ENCODE measurements around the gene NCKAP5. TPM values are rescaled to one million over a fixed set of nuclear protein-coding genes. Genes with fewer than 3 reads are reported as not detected.

Gene NCKAP5
- polyA plus RNA-seq, 3 donors, result not detected

DNA sequence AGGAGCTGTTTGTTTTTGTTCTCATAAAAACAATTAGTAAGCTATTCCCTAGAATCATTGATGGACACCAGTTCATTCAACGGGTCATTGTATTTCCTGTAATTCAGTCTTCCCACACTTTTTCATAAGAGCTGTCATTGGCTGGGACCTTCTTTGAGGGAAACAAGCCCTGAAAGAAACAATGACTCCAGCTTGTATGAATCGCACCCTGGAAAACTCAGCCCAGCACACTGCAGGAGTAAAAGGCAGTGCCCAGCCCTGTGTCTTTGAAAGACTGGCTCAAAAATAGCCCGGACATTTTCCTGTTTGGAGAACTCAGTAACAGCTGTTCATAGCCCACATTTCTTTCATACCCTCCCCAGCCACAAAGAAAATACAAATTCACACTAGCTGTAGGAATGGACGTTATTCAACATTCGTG, 81.5 kb downstream of the NCKAP5 start:
- Mint-ChIP-seq H3K27ac (no peak overlapping the region), H3K4me1 (no peaks in the 10 kb centered on the region), H3K36me3 (no peaks in the 10 kb centered on the region), H3K9me3 (peaks cover 0 to 10% (median 0%) of the 10 kb centered on the region in 7 donors), H3K4me3 (no peak overlapping the region), H3K27me3 (ENCODE audit: low read depth in 3 of 3) (no peaks in the 10 kb centered on the region)
- TF ChIP-seq, protein P1, sequence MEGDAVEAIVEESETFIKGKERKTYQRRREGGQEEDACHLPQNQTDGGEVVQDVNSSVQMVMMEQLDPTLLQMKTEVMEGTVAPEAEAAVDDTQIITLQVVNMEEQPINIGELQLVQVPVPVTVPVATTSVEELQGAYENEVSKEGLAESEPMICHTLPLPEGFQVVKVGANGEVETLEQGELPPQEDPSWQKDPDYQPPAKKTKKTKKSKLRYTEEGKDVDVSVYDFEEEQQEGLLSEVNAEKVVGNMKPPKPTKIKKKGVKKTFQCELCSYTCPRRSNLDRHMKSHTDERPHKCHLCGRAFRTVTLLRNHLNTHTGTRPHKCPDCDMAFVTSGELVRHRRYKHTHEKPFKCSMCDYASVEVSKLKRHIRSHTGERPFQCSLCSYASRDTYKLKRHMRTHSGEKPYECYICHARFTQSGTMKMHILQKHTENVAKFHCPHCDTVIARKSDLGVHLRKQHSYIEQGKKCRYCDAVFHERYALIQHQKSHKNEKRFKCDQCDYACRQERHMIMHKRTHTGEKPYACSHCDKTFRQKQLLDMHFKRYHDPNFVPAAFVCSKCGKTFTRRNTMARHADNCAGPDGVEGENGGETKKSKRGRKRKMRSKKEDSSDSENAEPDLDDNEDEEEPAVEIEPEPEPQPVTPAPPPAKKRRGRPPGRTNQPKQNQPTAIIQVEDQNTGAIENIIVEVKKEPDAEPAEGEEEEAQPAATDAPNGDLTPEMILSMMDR (IDR thresholded peaks at IDR 0.05), result no peak
- Histone ChIP-seq H4K20me1 (ENCODE audit: insufficient read depth, low read length) (no peaks in the 10 kb centered on the region), H3K9me3 (replicated peaks in 1 of 2; ENCODE audit: control insufficient read depth in 1 of 2, insufficient read depth in 1 of 2, low read length in 2 of 2) (no peaks in the 10 kb centered on the region), H3K4me3 (replicated peaks in 1 of 3; ENCODE audit: low read depth in 2 of 3, low read length in 3 of 3) (no peak overlapping the region), H3K9ac (ENCODE audit: insufficient read depth, low read length, poor library complexity, severe bottlenecking) (no peak overlapping the region), H3K4me2 (replicated peaks; ENCODE audit: extremely low read depth, low read length, poor library complexity, severe bottlenecking) (no peak overlapping the region), H3K27me3 (ENCODE audit: control insufficient read depth in 2 of 2, insufficient read depth in 2 of 2, low read length in 2 of 2) (no peaks in the 10 kb centered on the region), H3K4me1 (ENCODE audit: control insufficient read depth in 1 of 2, insufficient read depth in 2 of 2, low read length in 2 of 2) (no peaks in the 10 kb centered on the region), H2AFZ (ENCODE audit: insufficient read depth, low read depth, low read length, poor library complexity, severe bottlenecking) (no peak overlapping the region), H3K79me2 (ENCODE audit: insufficient read depth, low read length) (no peaks in the 10 kb centered on the region), H3K27ac (ENCODE audit: low read depth in 1 of 2, low read length in 2 of 2) (no peak overlapping the region), H3K36me3 (replicated peaks in 1 of 2; ENCODE audit: control insufficient read depth in 1 of 2, insufficient read depth in 2 of 2, low read length in 2 of 2) (no peaks in the 10 kb centered on the region)
- intact Hi-C loops (cut with micrococcal nuclease), result no loop called here
- WGBS (ENCODE audit: insufficient coverage), result 19% methylated on average over 4 of the region's 5 CpGs
- DNase-seq, result no peak

DNA sequence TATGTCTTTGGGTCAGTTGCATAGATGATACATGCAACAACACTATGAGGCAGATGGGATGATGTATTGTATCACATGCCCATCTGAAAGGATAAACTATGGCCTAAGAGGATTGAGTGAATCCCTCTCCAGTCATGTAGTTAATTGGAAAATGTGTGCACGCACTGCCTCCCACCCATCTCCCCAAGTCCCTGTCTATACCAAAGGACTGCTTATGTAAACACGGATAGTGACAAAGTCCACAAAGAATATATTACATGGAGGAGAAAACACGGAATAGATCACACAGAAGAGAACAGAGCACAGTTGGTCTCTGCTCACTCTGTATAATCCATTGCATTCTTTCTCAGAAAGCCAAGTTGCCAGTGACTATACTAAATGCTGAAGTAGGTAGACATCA, 82.4 kb downstream of the NCKAP5 start:
- H3K36me3 Mint-ChIP-seq, result no peaks in the 10 kb centered on the region

More for the DNA sequence above, 82.4 kb downstream of the NCKAP5 start:
- H3K4me3 Mint-ChIP-seq, result no peak overlapping the region
- Histone ChIP-seq H2AFZ (ENCODE audit: insufficient read depth, low read depth, low read length, poor library complexity, severe bottlenecking) (no peak overlapping the region), H3K79me2 (ENCODE audit: insufficient read depth, low read length) (no peaks in the 10 kb centered on the region), H3K36me3 (replicated peaks in 1 of 2; ENCODE audit: control insufficient read depth in 1 of 2, insufficient read depth in 2 of 2, low read length in 2 of 2) (no peaks in the 10 kb centered on the region), H3K9me3 (replicated peaks in 1 of 2; ENCODE audit: control insufficient read depth in 1 of 2, insufficient read depth in 1 of 2, low read length in 2 of 2) (no peaks in the 10 kb centered on the region), H3K4me1 (ENCODE audit: control insufficient read depth in 1 of 2, insufficient read depth in 2 of 2, low read length in 2 of 2) (no peaks in the 10 kb centered on the region), H3K27ac (ENCODE audit: low read depth in 1 of 2, low read length in 2 of 2) (no peak overlapping the region), H4K20me1 (ENCODE audit: insufficient read depth, low read length) (no peaks in the 10 kb centered on the region), H3K4me2 (replicated peaks; ENCODE audit: extremely low read depth, low read length, poor library complexity, severe bottlenecking) (no peak overlapping the region), H3K4me3 (replicated peaks in 1 of 3; ENCODE audit: low read depth in 2 of 3, low read length in 3 of 3) (no peak overlapping the region), H3K27me3 (ENCODE audit: control insufficient read depth in 2 of 2, insufficient read depth in 2 of 2, low read length in 2 of 2) (no peaks in the 10 kb centered on the region), H3K9ac (ENCODE audit: insufficient read depth, low read length, poor library complexity, severe bottlenecking) (no peak overlapping the region)
- intact Hi-C loops (cut with micrococcal nuclease), result no loop called here
- WGBS (ENCODE audit: insufficient coverage), result no CpG with 5 or more reads among the region's 3 CpGs
- no peak for DNase-seq
- TF ChIP-seq, protein P1 (IDR thresholded peaks at IDR 0.05), result no peak
- peaks cover 0 to 9% (median 0%) of the 10 kb centered on the region in 7 donors for H3K9me3 Mint-ChIP-seq
- H3K27ac Mint-ChIP-seq, result no peak overlapping the region
- no peaks in the 10 kb centered on the region for H3K27me3 Mint-ChIP-seq (ENCODE audit: low read depth in 3 of 3)
- no peaks in the 10 kb centered on the region for H3K4me1 Mint-ChIP-seq
